ENCODE data around the gene LEP. TPM values are rescaled to one million over a fixed set of nuclear protein-coding genes. Genes with fewer than 3 reads are reported as not detected.

Gene LEP
- total RNA-seq, 2 experiments from 2014 or later, result not detected

DNA sequence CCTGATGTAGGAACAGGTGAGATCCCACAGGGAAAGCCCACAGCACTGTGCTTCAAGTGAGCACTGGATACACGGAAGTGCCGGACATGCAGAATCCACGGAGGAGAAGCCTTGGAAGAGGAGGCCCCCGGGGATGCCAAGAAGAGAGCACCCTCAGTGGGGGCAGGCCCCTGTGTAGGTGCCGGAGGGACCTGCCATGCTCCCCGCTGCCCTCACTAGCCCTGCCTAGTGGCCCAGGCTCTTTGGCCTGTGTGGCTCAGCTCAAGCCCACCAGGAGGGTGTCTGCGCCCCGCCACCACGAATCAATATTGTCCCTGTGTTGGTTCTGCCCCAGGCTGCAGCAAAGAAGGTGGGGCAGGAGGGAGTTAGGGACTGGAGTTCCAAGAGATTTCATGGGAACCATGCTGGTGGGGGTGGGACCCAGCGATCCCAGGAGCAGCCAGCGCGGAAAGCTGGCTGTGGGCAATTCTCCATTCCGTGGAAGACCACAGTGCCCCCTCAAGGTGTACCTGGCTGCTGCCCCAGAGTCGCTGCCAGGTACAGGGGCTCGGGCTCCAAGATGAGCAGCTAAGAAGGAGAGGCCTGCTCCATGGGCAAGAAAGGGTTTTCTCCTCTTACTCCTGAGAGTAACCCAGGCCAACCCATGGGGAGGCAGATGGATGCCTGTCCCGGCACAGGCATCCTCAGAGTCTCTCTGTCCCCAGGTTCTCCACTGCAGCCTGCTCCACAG lies 34.9 kb upstream of the LEP start:
- no peaks in the 10 kb centered on the region for H3K36me3 Mint-ChIP-seq (ENCODE audit: low read depth)
- no peak overlapping the region for H3K4me3 Mint-ChIP-seq
- H3K9me3 Mint-ChIP-seq, result no peaks in the 10 kb centered on the region
- ChIA-PET CTCF (interaction anchor here (1.2 to 7.9 kb wide), 4 partner anchors 11 to 498 kb away, joined by 3 to 118 read pairs (median 48); no protein-coding TSS in a partner anchor), POLR2A (interaction anchor here (0.7 kb wide), 1 partner anchor 97 kb away, joined by 3 read pairs; no protein-coding TSS in a partner anchor)
- H3K27me3 Mint-ChIP-seq, result peaks cover 35% of the 10 kb centered on the region
- peaks cover 7% of the 10 kb centered on the region for H3K4me1 Mint-ChIP-seq (ENCODE audit: low read depth)
- H3K27ac Mint-ChIP-seq, result no peak overlapping the region
- TF ChIP-seq, protein P1, sequence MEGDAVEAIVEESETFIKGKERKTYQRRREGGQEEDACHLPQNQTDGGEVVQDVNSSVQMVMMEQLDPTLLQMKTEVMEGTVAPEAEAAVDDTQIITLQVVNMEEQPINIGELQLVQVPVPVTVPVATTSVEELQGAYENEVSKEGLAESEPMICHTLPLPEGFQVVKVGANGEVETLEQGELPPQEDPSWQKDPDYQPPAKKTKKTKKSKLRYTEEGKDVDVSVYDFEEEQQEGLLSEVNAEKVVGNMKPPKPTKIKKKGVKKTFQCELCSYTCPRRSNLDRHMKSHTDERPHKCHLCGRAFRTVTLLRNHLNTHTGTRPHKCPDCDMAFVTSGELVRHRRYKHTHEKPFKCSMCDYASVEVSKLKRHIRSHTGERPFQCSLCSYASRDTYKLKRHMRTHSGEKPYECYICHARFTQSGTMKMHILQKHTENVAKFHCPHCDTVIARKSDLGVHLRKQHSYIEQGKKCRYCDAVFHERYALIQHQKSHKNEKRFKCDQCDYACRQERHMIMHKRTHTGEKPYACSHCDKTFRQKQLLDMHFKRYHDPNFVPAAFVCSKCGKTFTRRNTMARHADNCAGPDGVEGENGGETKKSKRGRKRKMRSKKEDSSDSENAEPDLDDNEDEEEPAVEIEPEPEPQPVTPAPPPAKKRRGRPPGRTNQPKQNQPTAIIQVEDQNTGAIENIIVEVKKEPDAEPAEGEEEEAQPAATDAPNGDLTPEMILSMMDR (IDR thresholded peaks at IDR 0.05), result no peak
- no peak for DNase-seq
- no peak for ATAC-seq
- intact Hi-C loops (cut with micrococcal nuclease), result loop anchor here (10.0 kb wide), 1 partner anchor 171 kb away; the partner anchor contains the start of gene LRRC4

DNA sequence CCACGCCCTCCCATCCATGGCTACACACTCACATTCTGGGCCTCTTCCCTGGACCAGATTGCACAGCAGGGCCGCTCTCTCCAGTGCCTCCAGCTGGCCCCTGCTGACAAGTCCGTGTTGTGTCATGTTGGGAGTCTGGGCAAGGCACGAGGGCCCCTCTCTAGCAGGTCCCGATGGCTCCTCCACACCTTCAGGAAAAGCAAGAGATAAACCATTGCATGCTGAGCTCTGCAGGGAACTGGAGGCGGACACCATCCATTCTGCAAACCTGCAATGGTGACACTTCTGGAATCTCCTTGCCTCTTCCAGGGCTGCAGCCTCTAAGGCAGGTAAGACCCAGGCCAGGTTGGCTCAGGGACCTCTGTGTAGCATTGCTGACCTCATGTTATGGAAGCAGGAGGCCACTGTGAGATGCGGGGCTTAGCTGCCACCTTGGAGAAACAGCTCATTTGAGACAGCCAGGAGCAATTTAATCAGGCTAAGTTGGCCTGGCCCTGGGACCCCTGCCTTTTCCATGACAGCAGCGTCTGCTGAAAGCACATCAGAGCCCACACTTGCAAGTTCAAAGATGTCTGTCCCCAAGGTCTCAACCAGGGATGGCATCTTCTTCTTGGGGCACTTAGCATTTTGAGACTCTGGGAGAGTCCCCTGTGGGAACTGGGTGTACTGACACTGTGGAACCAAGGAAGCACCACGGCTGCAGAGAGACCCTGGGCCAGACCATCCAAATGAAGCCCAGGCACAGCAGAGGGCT lies 34.2 kb upstream of the LEP start:
- intact Hi-C loops (cut with micrococcal nuclease), result loop anchor here (10.0 kb wide), 1 partner anchor 172 kb away; the partner anchor contains the start of gene LRRC4
- Mint-ChIP-seq H3K36me3 (ENCODE audit: low read depth) (no peaks in the 10 kb centered on the region), H3K27me3 (peaks cover 30% of the 10 kb centered on the region), H3K4me1 (ENCODE audit: low read depth) (peaks cover 2% of the 10 kb centered on the region), H3K27ac (no peak overlapping the region), H3K9me3 (no peaks in the 10 kb centered on the region), H3K4me3 (no peak overlapping the region)
- CTCF ChIA-PET, result interaction anchor here (1.1 to 7.9 kb wide), 5 partner anchors 12 to 498 kb away, joined by 3 to 118 read pairs (median 3); no protein-coding TSS in a partner anchor
- TF ChIP-seq, protein P1 (IDR thresholded peaks at IDR 0.05), result no peak
- ATAC-seq (no peak), DNase-seq (no peak)
- POLR2A ChIA-PET, result interaction anchor here (0.7 kb wide), 1 partner anchor 97 kb away, joined by 3 read pairs; no protein-coding TSS in a partner anchor

DNA sequence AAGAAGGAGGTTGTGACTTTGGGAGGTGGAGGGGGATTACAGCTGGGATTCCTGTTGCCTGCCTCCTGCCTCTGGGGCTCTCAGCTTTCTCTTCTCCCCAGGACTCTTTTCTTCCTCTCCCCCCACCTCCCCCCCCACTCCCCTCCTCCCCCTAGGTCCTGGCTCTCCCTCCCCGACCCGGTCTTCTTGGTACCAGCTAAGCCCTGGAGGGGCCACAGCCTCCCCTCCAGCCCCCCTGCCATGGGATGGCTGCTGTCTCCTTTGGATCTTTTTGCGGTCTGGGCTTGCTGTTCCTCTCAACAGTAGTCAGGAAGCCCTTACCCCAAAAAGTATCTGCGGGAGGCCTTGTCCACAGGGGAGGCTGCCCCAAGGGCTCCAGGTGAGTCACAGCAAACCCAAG lies 33.5 kb upstream of the LEP start:
- no peak overlapping the region for H3K4me3 Mint-ChIP-seq
- H3K4me1 Mint-ChIP-seq (ENCODE audit: low read depth), result no peaks in the 10 kb centered on the region
- ATAC-seq (no peak), DNase-seq (no peak)
- ChIA-PET CTCF (interaction anchor here (1.1 to 7.9 kb wide), 10 partner anchors 11 to 499 kb away, joined by 3 to 118 read pairs (median 3); no protein-coding TSS in a partner anchor), POLR2A (no interaction called here)
- H3K27me3 Mint-ChIP-seq, result peaks cover 23% of the 10 kb centered on the region
- H3K9me3 Mint-ChIP-seq, result no peaks in the 10 kb centered on the region
- intact Hi-C loops (cut with micrococcal nuclease), result loop anchor here (2.0 to 10.0 kb wide), 2 partner anchors 73 to 173 kb away; partner anchors contain the start of gene LRRC4
- H3K27ac Mint-ChIP-seq, result no peak overlapping the region
- TF ChIP-seq, protein P1 (IDR thresholded peaks at IDR 0.05), result no peak
- no peaks in the 10 kb centered on the region for H3K36me3 Mint-ChIP-seq (ENCODE audit: low read depth)

DNA sequence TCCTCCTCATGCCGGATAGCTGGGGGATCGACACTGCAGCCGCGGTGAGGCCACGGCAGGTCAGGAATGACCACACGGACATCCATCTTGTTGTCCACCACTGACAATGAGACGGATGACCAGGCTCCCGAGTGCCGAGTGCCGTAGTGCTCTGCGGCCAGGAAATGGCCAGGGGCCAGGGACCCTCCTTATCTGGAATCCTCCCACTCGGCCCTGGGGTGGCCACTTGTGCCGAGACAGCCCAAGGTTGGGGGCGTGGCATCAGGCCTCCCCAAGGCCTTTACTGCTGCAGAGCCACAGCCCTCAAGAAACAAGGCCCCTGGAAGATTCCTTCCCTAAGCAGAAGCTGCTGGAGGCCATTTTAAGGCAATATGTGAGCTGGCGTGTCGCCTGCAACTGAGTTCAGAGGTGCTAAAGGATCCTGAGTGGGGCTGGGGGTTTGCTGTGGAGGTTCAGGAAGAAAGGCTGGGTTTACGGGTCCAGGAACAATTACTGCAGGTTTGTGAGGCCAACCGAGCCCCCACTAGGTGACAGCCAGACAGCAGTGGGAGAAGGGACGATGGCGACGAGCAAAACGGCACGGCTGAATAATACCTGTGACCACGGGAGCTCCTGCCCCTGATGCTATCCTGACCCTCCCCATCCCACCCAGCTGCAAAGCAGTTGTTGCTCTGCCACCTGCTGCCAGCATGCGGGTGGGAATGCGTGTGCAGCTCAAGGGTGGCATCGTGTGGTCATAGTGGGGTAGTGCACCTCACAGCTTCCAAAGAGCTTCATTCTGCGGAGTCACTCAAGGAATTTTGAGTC lies 31.6 kb upstream of the LEP start:
- H3K9me3 Mint-ChIP-seq, result no peaks in the 10 kb centered on the region
- CTCF ChIA-PET, result interaction anchor here (0.6 to 7.9 kb wide), 84 partner anchors 9 to 905 kb away, joined by 3 to 118 read pairs (median 4); partner anchors contain the start of genes ARF5 and GCC1

More for the DNA sequence above, 31.6 kb upstream of the LEP start:
- no peak overlapping the region for H3K4me3 Mint-ChIP-seq
- H3K36me3 Mint-ChIP-seq (ENCODE audit: low read depth), result no peaks in the 10 kb centered on the region
- intact Hi-C loops (cut with micrococcal nuclease), result loop anchor here (1.0 to 10.0 kb wide), 3 partner anchors 75 to 501 kb away; partner anchors contain the start of gene LRRC4
- DNase-seq (peak; percentile 74), ATAC-seq (peak; percentile 96)
- no peak overlapping the region for H3K27ac Mint-ChIP-seq
- TF ChIP-seq, protein P1 (IDR thresholded peaks at IDR 0.05), result peak; percentile 96
- H3K27me3 Mint-ChIP-seq, result peaks cover 9% of the 10 kb centered on the region
- POLR2A ChIA-PET, result no interaction called here
- no peaks in the 10 kb centered on the region for H3K4me1 Mint-ChIP-seq (ENCODE audit: low read depth)

All from activated CD8-positive, alpha-beta T cell treated with anti-CD3 and anti-CD28 coated beads for 36 hours (primary cell).